HEK293 (cell line): ENCODE data around the gene CD3G.

Source experiments
- BCL6B ChIP-seq: fragments of 450-650 bp; formaldehyde crosslinking; IDR thresholded peaks from 2 replicates; pipeline ENCODE4 v1.5.1; 2017; ENCODE audit warnings: missing biosample characterization, missing genetic modification characterization
- CTCF ChIP-seq: fragments of 450-650 bp; formaldehyde crosslinking; IDR thresholded peaks from 2 replicates; pipeline ENCODE4 v1.5.1; 2016; ENCODE audit warnings: missing biosample characterization, missing genetic modification characterization
- EGR2 ChIP-seq: fragments of 450-650 bp; formaldehyde crosslinking; IDR thresholded peaks from 2 replicates; pipeline ENCODE4 v1.5.1; 2016; ENCODE audit warnings: low read depth, missing biosample characterization, missing genetic modification characterization
- FEZF1 ChIP-seq: fragments of 450-650 bp; formaldehyde crosslinking; IDR thresholded peaks from 2 replicates; pipeline ENCODE4 v1.5.1; 2016; ENCODE audit warnings: missing biosample characterization, missing genetic modification characterization
- HOXD13 ChIP-seq: sonication (generic); formaldehyde crosslinking; IDR thresholded peaks from 2 replicates; pipeline ENCODE4 v1.8.0; 2022; ENCODE audit warnings: missing genetic modification reagents, borderline replicate concordance
- MEIS1 ChIP-seq: sonication (generic); formaldehyde crosslinking; IDR thresholded peaks from 2 replicates; pipeline ENCODE4 v1.8.1; 2022; ENCODE audit warnings: missing genetic modification reagents, mild to moderate bottlenecking, borderline replicate concordance
- RBAK ChIP-seq: fragments of 450-650 bp; formaldehyde crosslinking; IDR thresholded peaks from 2 replicates; pipeline ENCODE4 v1.5.1; 2016; ENCODE audit warnings: missing biosample characterization, missing genetic modification characterization
- SALL2 ChIP-seq: fragments of 450-650 bp; formaldehyde crosslinking; IDR thresholded peaks from 2 replicates; pipeline ENCODE4 v1.5.0; 2017; ENCODE audit warnings: missing biosample characterization, mild to moderate bottlenecking, missing genetic modification characterization, borderline replicate concordance
- TRIM28 ChIP-seq: IDR thresholded peaks from 2 replicates; pipeline ENCODE4 v1.6.1; 2011; ENCODE audit warnings: low read length, control low read depth, borderline replicate concordance
- YY1 ChIP-seq: fragments of 450-650 bp; formaldehyde crosslinking; IDR thresholded peaks from 2 replicates; pipeline ENCODE4 v1.5.1; 2018; ENCODE audit warnings: missing biosample characterization, missing genetic modification characterization
- ZBTB26 ChIP-seq: fragments of 450-650 bp; formaldehyde crosslinking; optimal IDR thresholded peaks from 2 replicates; pipeline ENCODE3; 2016; ENCODE audit warnings: missing biosample characterization, mild to moderate bottlenecking, missing genetic modification characterization
- ZBTB44 ChIP-seq: fragments of 450-650 bp; IDR thresholded peaks from 2 replicates; pipeline ENCODE4 v1.5.1; 2018; ENCODE audit warnings: missing biosample characterization, mild to moderate bottlenecking, missing genetic modification characterization
- ZEB2 ChIP-seq: fragments of 450-650 bp; formaldehyde crosslinking; IDR thresholded peaks from 2 replicates; pipeline ENCODE4 v1.5.1; 2016; ENCODE audit warnings: missing biosample characterization, missing genetic modification characterization
- ZFP69B ChIP-seq: fragments of 450-650 bp; formaldehyde crosslinking; IDR thresholded peaks from 2 replicates; pipeline ENCODE4 v1.5.1; 2016; ENCODE audit warnings: missing biosample characterization, missing genetic modification characterization
- ZNF121 ChIP-seq: fragments of 450-650 bp; formaldehyde crosslinking; IDR thresholded peaks from 2 replicates; pipeline ENCODE4 v1.5.1; 2016; ENCODE audit warnings: missing biosample characterization, missing genetic modification characterization
- ZNF140 ChIP-seq: fragments of 450-650 bp; formaldehyde crosslinking; IDR thresholded peaks from 2 replicates; pipeline ENCODE4 v1.5.1; 2016; ENCODE audit warnings: missing biosample characterization, missing genetic modification characterization
- ZNF174 ChIP-seq: fragments of 450-650 bp; formaldehyde crosslinking; IDR thresholded peaks from 2 replicates; pipeline ENCODE4 v1.5.0; 2017; ENCODE audit warnings: missing biosample characterization, mild to moderate bottlenecking, missing genetic modification characterization
- ZNF19 ChIP-seq: fragments of 450-650 bp; formaldehyde crosslinking; IDR thresholded peaks from 2 replicates; pipeline ENCODE4; 2016; ENCODE audit warnings: missing biosample characterization, missing genetic modification characterization, low read depth
- ZNF248 ChIP-seq: fragments of 450-650 bp; formaldehyde crosslinking; IDR thresholded peaks from 2 replicates; pipeline ENCODE4 v1.5.1; 2017; ENCODE audit warnings: missing biosample characterization, missing genetic modification characterization
- ZNF350 ChIP-seq: fragments of 450-650 bp; formaldehyde crosslinking; IDR thresholded peaks from 2 replicates; pipeline ENCODE4 v1.5.0; 2017; ENCODE audit warnings: missing biosample characterization, mild to moderate bottlenecking, missing genetic modification characterization
- ZNF391 ChIP-seq: fragments of 450-650 bp; formaldehyde crosslinking; IDR thresholded peaks from 2 replicates; pipeline ENCODE4 v1.5.1; 2016; ENCODE audit warnings: low read depth, missing biosample characterization, missing genetic modification characterization, borderline replicate concordance
- ZNF426 ChIP-seq: fragments of 450-650 bp; formaldehyde crosslinking; IDR thresholded peaks from 2 replicates; pipeline ENCODE4 v1.5.1; 2017; ENCODE audit warnings: missing biosample characterization, missing genetic modification characterization, mild to moderate bottlenecking, inconsistent platforms, moderate library complexity
- ZNF473 ChIP-seq: fragments of 450-650 bp; formaldehyde crosslinking; IDR thresholded peaks from 2 replicates; pipeline ENCODE4 v1.5.1; 2017; ENCODE audit warnings: missing biosample characterization, missing genetic modification characterization
- ZNF518A ChIP-seq: fragments of 450-650 bp; formaldehyde crosslinking; conservative IDR thresholded peaks from 2 replicates; pipeline ENCODE4 v1.5.1; 2016; ENCODE audit warnings: low read depth, missing biosample characterization, missing genetic modification characterization
- ZNF645 ChIP-seq: fragments of 450-650 bp; formaldehyde crosslinking; IDR thresholded peaks from 2 replicates; pipeline ENCODE4; 2016; ENCODE audit warnings: missing biosample characterization, missing genetic modification characterization
- ZNF701 ChIP-seq: fragments of 450-650 bp; formaldehyde crosslinking; IDR thresholded peaks from 2 replicates; pipeline ENCODE4 v1.5.1; 2016; ENCODE audit warnings: missing biosample characterization, missing genetic modification characterization
- ZNF792 ChIP-seq: fragments of 450-650 bp; formaldehyde crosslinking; IDR thresholded peaks from 2 replicates; pipeline ENCODE4 v1.5.1; 2016; ENCODE audit warnings: missing biosample characterization, missing genetic modification characterization

Gene CD3G

GRCh38 chr11:118401151-118401879 lies 57.2 kb downstream of the CD3G start, which contains the start of gene ATP5MG (continued):
- no peak; the same call in 1 of the 2 replicates for TF ChIP-seq ZFP69B (tag by site-specific recombination)
- TF ChIP-seq ZNF645 (tag by site-specific recombination) = no peak
- no peak for TF ChIP-seq ZBTB44 (tag by site-specific recombination)
- no peak for TF ChIP-seq SALL2 (tag by site-specific recombination)
- TF ChIP-seq ZNF426 (tag by site-specific recombination) = no peak
- no peak for TF ChIP-seq ZNF174 (tag by site-specific recombination)
- no peak for TF ChIP-seq ZNF701 (tag by site-specific recombination)
- TF ChIP-seq YY1 (tag by site-specific recombination) = peak; percentile 38; the same call in 1 of the 2 replicates
- no peak for TF ChIP-seq ZNF121 (tag by site-specific recombination)
- TF ChIP-seq MEIS1 (CRISPR knock-in tag) = no peak
- 0 out of 2 replicates have a peak, but pooled peaks have one; percentile 21 for TF ChIP-seq ZNF518A (tag by site-specific recombination)
- no peak for TF ChIP-seq TRIM28
- TF ChIP-seq ZNF391 (tag by site-specific recombination) = no peak
- TF ChIP-seq EGR2 = no peak
- TF ChIP-seq ZNF350 (tag by site-specific recombination) = no peak
- TF ChIP-seq ZNF140 (tag by site-specific recombination) = no peak
- TF ChIP-seq ZNF19 (tag by site-specific recombination) = no peak
- TF ChIP-seq ZNF473 = no peak
- TF ChIP-seq BCL6B (tag by site-specific recombination) = no peak
- no peak; the same call in 1 of the 2 replicates for TF ChIP-seq CTCF
- no peak for TF ChIP-seq HOXD13
- peak; percentile 22 for TF ChIP-seq ZBTB26 (tag by site-specific recombination)
- no peak for TF ChIP-seq ZNF248 (tag by site-specific recombination)
- no peak for TF ChIP-seq FEZF1
- TF ChIP-seq RBAK = no peak
- TF ChIP-seq ZEB2 (tag by site-specific recombination) = 0 out of 2 replicates have a peak, but pooled peaks have one; percentile 28
- TF ChIP-seq ZNF792 (tag by site-specific recombination) = no peak
